Measurements from ENCODE around the gene PLXNA4.

- TF ChIP-seq CTCF (IDR thresholded peaks at IDR 0.05; ENCODE audit: low read depth, low read length) (no peak), EZH2phosphoT487 (IDR thresholded peaks at IDR 0.05; ENCODE audit: low read depth) (no peak)
Measured at GRCh38 chr7:132516042-132516840, 60.0 kb downstream of the PLXNA4 start.
